ENCODE results near the gene IL6ST. TPM values are rescaled to one million over a fixed set of nuclear protein-coding genes. Genes with fewer than 3 reads are reported as not detected.

The IL6ST gene
- total RNA-seq, 1 experiment from 2014 or later: 60.2 TPM

- Histone ChIP-seq H3K4me2 (no peak overlapping the region), H2AFZ (no peak overlapping the region), H3K79me2 (ENCODE audit: low read depth) (no peaks in the 10 kb centered on the region), H3K36me3 (ENCODE audit: low read depth) (no peaks in the 10 kb centered on the region), H3K27me3 (ENCODE audit: insufficient read depth, low read depth) (no peaks in the 10 kb centered on the region), H3K9me3 (ENCODE audit: insufficient read depth, low read depth) (no peaks in the 10 kb centered on the region), H4K20me1 (ENCODE audit: insufficient read depth) (no peaks in the 10 kb centered on the region), H3K27ac (no peak overlapping the region), H3K4me3 (no peak overlapping the region), H3K4me1 (replicated peaks; ENCODE audit: insufficient read depth) (no peaks in the 10 kb centered on the region), H3F3A (ENCODE audit: insufficient read depth, low read depth) (no peaks in the 10 kb centered on the region), H3K9me2 (ENCODE audit: insufficient read depth) (no peaks in the 10 kb centered on the region)
- CTCF ChIA-PET: no interaction called here
- POLR2A ChIA-PET (ENCODE audit: unreplicated experiment): no interaction called here
- no peak for DNase-seq
- intact Hi-C loops (cut with micrococcal nuclease; ENCODE audit: unreplicated experiment): no loop called here
- TF ChIP-seq EZH2 (IDR thresholded peaks at IDR 0.05; ENCODE audit: low read depth): no peak
- TF ChIP-seq, protein P1, sequence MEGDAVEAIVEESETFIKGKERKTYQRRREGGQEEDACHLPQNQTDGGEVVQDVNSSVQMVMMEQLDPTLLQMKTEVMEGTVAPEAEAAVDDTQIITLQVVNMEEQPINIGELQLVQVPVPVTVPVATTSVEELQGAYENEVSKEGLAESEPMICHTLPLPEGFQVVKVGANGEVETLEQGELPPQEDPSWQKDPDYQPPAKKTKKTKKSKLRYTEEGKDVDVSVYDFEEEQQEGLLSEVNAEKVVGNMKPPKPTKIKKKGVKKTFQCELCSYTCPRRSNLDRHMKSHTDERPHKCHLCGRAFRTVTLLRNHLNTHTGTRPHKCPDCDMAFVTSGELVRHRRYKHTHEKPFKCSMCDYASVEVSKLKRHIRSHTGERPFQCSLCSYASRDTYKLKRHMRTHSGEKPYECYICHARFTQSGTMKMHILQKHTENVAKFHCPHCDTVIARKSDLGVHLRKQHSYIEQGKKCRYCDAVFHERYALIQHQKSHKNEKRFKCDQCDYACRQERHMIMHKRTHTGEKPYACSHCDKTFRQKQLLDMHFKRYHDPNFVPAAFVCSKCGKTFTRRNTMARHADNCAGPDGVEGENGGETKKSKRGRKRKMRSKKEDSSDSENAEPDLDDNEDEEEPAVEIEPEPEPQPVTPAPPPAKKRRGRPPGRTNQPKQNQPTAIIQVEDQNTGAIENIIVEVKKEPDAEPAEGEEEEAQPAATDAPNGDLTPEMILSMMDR (conservative IDR thresholded peaks at IDR 0.05): no peak
- BruUV-seq (replicated peaks): no TSS peak
Measured at GRCh38 chr5:55925181-55925580, 69.6 kb downstream of the IL6ST start.

DNA sequence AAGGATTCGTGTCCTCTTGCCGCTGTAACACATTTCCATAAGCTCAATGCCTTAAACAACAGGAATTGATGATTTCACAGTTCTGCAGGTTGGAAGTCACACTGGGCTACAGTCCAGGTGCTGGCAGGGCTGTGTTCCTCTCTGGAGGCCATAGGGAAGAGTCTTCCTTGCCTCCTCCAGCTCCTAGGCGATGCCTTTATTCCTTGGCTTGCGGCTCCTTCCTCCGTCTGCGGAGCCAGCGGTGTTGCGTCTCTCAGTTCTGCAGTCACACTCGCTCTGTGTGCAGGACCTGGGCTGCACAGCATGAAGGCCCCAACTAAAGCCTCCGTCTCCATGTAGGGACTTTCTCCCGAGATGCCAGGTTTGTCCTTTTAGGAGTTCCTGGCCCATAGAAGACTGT lies 70.0 kb downstream of the IL6ST start:
- H4K20me1 ChIP-seq (ENCODE audit: insufficient read depth): no peaks in the 10 kb centered on the region
- H3K79me2 ChIP-seq (ENCODE audit: low read depth): no peaks in the 10 kb centered on the region
- no peak overlapping the region for H2AFZ ChIP-seq
- H3K4me1 ChIP-seq (replicated peaks; ENCODE audit: insufficient read depth): no peaks in the 10 kb centered on the region
- no peak overlapping the region for H3K4me3 ChIP-seq
- no peaks in the 10 kb centered on the region for H3K9me2 ChIP-seq (ENCODE audit: insufficient read depth)
- H3K4me2 ChIP-seq: no peak overlapping the region
- H3K27ac ChIP-seq: no peak overlapping the region
- no peak for DNase-seq
- ChIA-PET POLR2A (ENCODE audit: unreplicated experiment) (no interaction called here), CTCF (no interaction called here)
- no TSS peak for BruUV-seq (replicated peaks)
- H3K36me3 ChIP-seq (ENCODE audit: low read depth): no peaks in the 10 kb centered on the region
- intact Hi-C loops (cut with micrococcal nuclease; ENCODE audit: unreplicated experiment): loop anchor here (5.0 kb wide), 3 partner anchors 212 to 752 kb away; partner anchors contain the start of genes CDC20B and SLC38A9
- TF ChIP-seq EZH2 (IDR thresholded peaks at IDR 0.05; ENCODE audit: low read depth): no peak
- TF ChIP-seq, protein P1 (conservative IDR thresholded peaks at IDR 0.05): no peak
- no peaks in the 10 kb centered on the region for H3K9me3 ChIP-seq (ENCODE audit: insufficient read depth, low read depth)
- no peaks in the 10 kb centered on the region for H3K27me3 ChIP-seq (ENCODE audit: insufficient read depth, low read depth)
- H3F3A ChIP-seq (ENCODE audit: insufficient read depth, low read depth): no peaks in the 10 kb centered on the region

- no TSS peak for BruUV-seq (replicated peaks)
- Histone ChIP-seq H3K9me2 (ENCODE audit: insufficient read depth) (no peaks in the 10 kb centered on the region), H3K4me1 (replicated peaks; ENCODE audit: insufficient read depth) (no peaks in the 10 kb centered on the region), H2AFZ (no peak overlapping the region), H3K79me2 (ENCODE audit: low read depth) (no peaks in the 10 kb centered on the region), H4K20me1 (ENCODE audit: insufficient read depth) (no peaks in the 10 kb centered on the region), H3K4me3 (no peak overlapping the region), H3K36me3 (ENCODE audit: low read depth) (no peaks in the 10 kb centered on the region), H3F3A (ENCODE audit: insufficient read depth, low read depth) (no peaks in the 10 kb centered on the region), H3K9me3 (ENCODE audit: insufficient read depth, low read depth) (no peaks in the 10 kb centered on the region), H3K27me3 (ENCODE audit: insufficient read depth, low read depth) (no peaks in the 10 kb centered on the region), H3K4me2 (no peak overlapping the region), H3K27ac (no peak overlapping the region)
- ChIA-PET POLR2A (ENCODE audit: unreplicated experiment) (no interaction called here), CTCF (no interaction called here)
- no peak for DNase-seq
- intact Hi-C loops (cut with micrococcal nuclease; ENCODE audit: unreplicated experiment): loop anchor here (5.0 kb wide), 3 partner anchors 212 to 752 kb away; partner anchors contain the start of genes CDC20B and SLC38A9
- TF ChIP-seq, protein P1 (conservative IDR thresholded peaks at IDR 0.05): no peak
- TF ChIP-seq EZH2 (IDR thresholded peaks at IDR 0.05; ENCODE audit: low read depth): no peak
Measured at GRCh38 chr5:55923865-55924500, 70.8 kb downstream of the IL6ST start.

Data from PC-9 (cell line).